GM21528 (cell line): ENCODE results near the gene CLMN.
"Not testable (repeated sequence)": the region's sequence is repeated elsewhere in the genome, so short reads cannot be mapped to it uniquely, and the experiment has no call there.

ENCODE experiments used
- ATAC-seq: cut with Tn5 transposase; IDR thresholded peaks from one replicate; pipeline ENCODE4 v1.9.1; 2021; ENCODE audit warnings: mild to moderate bottlenecking, moderate library complexity; ENCODE audit not compliant: unreplicated experiment, low FRiP score

CLMN gene

DNA sequence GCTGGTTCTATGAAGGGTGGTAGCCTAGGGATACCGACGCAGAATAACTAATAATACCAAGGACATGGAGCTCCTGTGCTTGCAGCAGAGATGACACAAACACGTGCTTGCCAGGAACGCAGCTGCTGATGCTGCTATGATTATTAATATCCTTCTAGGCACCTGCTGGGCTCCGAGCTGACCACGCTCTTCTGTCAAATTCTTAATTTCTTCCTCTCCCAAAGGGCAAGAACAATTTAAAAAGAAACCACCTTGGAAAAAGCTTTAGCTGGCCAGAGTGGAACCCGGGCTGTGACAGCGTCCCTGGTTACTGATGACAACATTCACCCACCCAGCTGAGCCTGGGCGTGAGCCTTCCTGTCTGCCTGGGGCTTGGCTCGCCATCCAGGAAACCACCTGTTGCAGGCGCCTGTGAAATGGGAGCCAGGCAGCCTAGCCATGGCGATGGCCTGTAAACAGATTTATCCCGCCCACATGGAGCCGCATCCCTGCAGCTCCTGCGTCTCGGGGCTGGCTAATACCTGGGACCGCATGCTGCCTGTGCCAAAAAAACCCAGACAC is 28.8 kb downstream of the CLMN start:
- ATAC-seq: no peak

DNA sequence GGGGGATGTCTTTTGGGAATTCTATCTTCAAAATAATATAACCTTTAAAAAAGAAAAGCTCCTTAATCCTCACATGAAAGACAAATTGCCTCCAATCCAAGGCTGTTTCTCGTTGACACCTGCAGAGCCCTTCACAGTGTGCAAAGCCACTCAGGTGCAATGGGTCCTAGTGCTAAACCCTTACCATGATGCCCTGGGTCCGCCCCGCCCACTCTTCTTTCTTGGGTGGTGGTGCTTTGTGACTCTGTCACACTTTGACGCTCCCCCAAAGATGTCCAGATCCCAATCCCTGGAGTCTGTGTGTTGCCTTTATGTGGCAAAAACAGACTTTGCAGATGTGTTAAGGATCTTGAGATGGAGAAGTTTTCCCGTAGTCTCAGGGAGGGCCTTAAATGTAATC is 29.7 kb downstream of the CLMN start:
- ATAC-seq: no peak

DNA sequence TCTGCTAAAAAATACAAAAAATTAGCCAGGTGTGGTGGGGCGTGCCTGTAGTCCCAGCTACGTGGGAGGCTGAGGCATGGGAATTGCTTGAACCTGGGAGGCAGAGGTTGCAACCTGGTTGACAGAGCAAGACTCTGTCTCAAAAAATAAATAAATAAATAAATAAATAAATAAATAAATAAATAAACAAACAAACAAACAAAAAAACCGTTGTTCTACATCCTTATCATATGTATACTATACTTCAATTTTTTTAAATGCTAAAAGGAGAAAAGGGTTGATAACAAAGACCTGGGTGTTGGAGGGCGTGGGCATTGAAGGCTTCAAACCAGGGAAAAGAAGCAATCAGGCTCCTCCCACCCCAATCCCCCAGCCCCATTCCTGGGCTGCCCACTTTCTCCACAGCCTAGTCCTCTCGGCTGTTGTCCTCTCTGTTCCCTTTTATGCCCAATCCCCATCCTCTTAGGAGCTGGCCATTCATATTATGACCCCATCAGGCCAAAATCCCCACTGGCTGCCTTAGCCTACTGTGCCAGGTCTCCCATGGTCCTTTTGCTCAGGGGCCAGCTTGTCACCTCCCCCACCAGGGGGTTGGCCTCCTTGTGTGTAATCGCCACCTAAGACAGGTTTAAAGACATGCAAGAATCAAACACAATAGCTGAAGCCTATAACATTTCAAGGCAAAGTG is 30.2 kb downstream of the CLMN start:
- no peak for ATAC-seq

DNA sequence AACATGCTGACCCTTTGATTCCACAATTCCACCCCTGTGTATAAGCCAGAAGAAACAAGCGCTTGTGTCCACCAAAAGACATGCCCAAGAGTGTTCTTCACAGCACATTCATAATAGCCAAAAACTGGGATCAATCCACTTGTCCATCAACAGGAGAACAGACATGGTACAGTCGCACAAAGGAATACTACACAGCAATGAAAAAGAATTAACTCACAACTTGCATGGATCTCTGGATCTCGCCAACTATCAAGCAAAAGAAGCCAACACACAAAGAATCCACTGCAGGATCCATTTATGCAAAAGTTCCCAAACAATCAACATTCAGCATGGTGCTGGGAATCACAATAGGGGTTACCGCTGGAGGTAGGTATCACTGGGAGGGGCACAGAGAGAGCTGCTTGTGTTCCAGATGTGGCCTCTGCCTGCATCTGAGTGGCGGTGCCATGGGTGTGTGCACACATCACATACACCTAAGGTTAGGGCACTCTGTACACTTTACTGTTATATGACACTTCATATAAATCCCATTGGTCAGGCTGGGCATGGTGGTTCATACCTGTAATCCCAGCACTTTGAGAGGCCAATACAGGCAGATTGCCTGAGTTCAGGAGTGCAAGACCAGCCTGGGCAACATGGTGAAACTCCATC is 30.9 kb downstream of the CLMN start:
- no peak for ATAC-seq

DNA sequence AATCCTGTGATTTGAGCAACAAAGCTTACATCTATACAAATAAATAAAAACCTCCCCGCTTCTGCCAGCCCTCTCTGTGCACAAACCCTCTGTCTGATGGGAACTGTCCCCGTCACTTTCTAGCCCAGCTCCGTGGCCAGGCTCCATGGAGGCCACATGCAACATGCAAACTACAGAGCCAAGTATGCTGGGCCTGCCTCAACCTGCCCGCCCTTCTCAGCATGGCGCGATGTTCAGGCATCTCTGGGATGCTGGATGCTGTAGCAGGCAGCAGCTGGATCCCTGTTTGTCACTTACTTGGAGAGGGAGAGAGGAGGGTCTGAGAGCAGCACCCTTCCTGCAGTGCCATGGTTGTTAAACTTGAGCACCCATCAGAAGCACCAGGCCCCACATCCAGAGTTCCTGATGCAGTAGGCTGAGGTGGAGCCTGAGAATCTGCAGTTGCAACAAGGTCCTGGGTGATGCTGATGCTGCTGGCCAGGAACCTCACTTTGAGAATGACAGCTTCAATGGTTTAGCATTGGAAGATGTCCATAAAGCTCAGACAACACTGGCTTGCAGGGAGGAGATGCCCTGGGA is 32.4 kb downstream of the CLMN start:
- no peak for ATAC-seq

DNA sequence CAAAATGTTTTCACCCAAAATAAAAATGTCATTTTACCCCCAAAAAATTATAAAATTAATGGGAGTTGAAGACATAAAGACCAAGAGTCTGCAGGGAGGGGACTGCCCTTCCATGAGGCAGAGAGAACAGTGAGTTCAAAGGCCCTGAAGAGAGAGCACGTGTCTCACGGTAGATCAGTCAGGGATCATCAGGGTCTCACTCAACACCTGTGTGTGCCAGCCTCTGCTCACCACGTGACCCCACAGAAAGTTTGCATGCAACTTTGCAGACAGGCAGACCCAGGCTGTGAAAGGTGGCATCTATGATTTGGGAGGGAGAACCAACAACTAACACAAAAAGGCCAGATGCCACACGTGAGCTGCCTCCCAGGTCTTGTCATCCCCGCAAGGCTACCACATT is 33.1 kb downstream of the CLMN start:
- ATAC-seq: no peak

DNA sequence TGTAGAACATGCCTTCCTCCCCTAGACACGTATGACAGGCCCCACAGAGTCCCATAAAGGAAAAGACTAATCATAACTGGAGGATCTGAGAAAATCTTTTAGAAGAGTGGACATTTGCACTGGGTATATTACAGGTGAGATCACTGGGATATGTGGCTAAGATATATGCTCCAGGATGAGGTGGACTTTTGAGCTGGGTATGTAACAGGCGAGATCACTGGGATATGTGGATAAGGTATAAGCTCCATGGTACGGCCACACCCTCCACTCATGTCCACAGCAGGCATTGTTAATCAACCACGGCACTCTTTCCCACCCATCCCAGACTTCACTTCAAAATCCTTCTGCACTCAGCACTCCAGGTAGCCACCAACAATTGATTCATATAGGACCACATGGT is 34.1 kb downstream of the CLMN start:
- no peak for ATAC-seq

DNA sequence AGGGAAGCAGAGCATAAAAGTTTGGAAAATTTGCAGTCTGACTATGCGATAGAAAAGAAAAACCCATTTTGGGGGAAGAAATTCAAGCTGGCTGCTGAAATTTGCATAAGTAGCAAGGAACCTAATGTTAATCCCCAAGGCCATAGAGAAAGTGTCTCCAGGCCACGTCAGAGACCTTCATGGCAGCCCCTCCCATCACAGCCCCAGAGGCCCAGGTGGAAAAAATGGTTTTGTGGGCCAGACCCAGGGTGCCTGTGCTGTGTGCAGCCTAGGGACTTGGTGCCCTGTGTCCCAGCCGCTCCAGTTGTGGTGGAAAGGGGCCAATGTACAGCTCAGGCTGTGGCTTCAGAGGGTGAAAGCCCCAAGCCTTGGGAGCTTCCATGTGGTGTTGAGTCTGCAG is 35.9 kb downstream of the CLMN start:
- not testable (repeated sequence) for ATAC-seq

DNA sequence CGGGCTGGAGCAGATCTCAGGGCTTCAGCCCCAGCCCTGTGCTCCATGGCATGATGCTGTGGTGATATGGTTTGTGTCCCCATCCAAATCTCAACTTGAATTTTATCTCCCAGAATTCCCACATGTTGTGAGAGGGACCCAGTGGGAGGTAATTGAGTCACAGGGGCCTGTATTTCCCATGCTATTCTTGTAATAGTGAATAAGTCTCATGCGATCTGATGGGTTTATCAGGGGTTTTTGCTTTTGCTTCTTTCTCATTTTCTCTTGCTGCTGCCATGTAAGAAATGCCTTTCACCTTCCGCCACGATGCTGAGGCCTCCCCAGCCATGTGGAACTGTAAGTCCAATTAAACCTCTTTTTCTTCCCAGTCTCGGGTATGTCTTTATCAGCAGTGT is 36.7 kb downstream of the CLMN start:
- ATAC-seq: not testable (repeated sequence)

DNA sequence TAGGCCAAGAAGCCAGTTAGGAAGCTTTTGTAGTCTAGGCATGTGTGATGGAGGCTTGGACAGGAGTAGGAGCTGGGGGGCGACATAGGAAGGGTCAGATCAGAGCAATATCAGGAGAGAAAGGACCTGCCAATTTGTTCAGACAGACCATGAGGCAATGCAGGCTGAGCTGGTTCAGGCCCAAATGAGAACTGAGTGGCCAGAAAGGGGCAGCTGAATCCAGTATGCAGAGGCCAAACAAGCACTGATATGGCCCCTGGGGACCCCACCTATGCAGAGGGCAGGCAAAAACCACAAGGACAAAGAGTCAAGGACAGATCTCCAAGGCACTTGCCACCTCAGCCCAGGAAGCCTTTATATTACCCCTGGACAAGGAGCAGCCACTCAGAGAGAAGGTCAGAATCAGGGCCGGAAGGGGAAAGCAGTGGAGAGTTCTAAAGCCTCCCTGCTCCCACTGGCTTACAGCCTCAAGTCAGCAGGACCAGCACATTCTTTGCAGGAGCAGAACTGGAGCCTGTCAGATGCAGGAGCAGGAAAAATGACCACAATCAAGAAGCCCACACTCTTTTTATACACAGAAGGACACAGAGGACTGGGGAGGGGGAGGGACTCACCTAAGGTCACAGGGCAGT is 37.2 kb downstream of the CLMN start:
- no peak for ATAC-seq

DNA sequence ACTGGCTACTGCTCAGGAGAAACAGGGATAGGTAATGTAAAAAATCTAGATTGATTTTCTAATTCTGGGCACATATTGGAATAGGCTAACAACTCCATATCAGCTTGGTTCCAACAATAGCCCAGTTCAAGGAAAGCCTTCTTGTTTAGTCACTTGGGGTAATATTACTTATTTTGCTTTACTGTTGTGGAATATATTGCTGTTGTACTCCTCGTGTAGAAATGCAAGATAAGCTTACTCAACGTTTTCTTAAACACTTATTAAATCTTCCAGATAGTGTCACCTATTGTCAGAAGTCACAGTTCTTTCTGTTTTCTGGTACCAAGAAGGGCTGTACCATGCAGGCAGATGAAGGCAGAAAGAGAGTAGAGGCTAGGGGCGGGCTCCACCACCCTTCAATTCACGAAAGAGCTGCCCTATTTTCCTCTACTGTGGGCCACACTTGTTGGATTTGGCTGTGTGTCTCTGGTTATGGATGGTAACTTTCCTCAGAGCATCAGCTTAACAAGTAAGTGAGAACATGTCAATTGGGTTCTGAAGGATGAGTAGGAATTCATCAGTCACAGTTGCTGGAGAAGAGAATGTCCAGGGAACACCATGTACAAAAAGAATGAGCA is 38.0 kb downstream of the CLMN start:
- no peak for ATAC-seq

DNA sequence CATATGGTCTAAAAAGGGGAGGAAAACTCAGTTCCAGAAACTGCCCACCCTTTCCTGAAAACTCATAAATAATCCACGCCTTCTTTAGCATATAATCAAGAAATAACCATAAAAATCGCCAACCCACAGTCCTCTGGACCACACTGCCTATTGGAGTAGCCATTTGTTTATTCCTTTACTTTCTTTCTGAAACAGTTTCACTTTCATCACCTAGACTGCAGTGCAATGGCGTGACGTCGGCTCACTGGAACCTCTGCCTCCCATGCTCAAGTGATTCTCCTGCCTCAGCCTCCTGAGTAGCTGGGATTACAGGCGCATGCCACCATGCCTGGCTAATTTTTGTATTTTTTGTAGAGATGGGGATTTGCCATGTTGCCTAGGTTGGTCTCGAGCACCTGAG is 44.2 kb downstream of the CLMN start:
- no peak for ATAC-seq

DNA sequence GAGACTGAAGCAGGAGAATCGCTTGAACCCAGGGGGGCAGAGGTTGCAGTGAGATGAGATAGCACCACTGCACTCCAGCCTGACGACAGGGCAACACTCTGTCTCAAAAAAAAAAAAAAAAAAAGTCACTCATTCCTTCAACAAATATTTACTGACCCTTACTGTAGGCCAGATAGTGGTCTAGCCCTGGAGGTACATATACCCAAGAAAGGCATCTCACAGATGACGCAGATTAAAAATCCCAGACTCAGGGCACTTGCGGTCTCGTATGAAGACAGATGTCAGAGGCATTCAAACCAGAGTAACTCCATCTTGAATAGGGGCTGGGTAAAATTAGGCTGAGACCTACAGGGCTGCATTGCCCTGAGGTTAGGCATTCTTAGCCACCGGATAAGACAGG is 44.8 kb downstream of the CLMN start:
- no peak for ATAC-seq

DNA sequence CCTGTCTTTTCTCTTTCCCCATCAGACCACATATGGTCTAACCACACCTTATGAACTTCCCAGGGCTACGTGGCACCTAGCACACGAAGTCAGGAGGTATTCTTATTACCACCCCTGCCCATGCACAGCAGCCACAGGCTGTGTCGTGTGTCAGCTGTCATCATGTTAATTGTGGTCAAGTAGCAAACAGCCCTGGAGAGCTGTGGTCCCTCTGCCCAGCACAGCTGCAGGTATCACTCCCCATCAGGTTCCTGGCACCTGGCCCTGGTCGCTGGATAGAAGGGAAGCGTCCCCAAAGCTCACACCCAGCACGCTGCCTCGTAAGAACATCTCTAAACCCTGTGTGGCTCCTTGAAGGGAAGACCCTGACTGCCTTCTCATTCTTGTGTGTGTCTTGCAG is 45.4 kb downstream of the CLMN start:
- no peak for ATAC-seq

DNA sequence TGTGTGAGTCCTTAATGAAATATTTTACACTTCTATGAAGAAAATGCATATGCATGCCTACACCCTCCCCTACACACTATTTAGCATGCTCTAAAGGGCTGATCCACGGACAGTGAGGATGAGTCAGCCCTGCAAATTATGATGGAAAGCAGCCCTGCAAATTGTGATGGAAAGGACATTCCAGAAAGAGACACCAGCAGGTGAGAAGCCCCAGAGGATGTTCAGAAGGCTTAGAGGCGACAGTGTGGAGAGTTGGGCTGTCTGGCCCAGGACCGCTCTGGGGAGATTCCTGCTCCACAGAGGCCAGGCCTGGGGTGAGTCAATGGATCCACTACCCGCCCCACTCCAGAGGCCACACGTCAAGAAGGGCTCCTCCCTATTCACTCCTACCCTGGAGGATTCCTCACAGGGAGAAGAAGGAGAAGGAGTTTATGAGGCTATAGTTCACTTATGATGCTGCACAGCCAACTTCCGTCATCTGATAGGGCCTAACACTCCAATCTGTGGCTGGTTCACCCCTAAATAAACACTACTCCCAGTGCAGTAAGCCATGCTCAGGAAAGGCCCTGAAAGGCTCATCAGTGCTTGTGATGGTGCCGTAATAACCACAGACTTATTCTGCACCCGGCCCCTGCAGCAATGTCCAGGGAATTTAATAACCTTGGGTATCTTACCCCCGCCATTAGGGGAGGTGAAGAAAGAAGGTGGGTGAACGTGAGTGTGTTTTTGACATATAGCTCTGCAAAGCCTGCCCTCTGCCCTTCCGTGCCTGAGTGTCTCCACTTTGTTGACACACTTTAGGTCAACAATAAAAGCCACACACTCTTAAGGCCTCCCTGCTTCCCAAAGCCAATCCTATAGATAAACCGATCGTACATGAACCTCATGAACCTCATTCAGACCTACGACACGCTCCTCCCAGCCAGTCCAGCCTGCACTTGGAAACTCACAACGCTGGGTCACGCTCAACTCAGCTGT is 46.4 kb downstream of the CLMN start:
- ATAC-seq: no peak

DNA sequence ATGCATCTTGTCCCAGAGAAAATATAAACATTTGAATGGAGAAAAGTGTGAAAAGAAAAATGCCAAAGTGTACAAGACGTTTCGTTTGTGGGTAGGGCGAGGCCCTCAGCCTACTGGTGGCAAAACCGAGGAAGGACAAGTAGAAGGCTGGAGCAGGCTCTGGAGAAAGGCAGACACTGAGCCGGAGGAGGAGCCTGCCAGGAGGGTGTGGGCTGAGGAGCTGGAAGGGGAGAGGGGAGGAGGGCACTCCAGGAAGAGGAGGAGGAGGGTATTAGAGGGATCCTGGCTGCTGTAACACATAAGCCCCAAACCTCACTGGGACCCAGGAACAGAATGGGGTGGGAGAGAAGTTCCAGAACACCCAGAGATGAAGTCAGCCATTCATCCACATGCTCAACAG is 47.7 kb downstream of the CLMN start:
- no peak for ATAC-seq

DNA sequence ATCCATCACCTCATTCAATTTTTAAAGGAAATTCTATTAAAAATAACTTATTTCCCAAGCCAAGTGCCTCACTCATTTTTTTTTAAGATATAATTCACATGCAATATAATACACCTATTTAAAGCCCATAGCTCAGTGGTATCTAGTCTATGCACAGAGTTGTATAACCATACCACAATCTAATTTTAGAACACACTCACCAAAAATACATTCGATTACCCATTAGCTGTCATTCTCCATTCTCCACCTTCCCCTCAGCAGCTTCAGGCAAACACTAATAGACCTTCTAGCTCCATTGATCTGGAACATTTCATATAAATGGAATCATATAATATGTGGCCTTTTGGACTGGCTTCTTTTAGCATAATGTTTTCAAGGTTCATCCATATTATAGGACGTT is 49.5 kb downstream of the CLMN start:
- ATAC-seq: no peak

DNA sequence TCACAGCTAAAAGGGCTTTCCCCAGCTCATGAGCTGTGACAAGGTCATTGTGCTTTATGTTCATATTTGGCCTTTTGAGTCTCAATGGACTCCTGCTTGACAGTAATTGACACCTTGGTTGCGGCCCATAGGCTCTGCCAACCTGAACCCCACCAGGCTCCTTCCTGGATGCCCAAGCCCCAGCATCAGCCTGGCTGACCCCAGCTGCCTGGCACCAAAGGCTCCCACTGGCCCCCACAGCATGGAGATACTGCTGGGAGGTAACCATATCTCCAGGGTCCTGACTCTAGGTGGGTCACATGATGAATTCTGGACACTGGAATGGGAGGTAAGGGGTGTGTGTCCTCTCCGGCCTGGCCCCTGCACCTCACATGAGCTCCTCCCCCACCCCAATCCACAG is 50.2 kb downstream of the CLMN start:
- ATAC-seq: no peak

DNA sequence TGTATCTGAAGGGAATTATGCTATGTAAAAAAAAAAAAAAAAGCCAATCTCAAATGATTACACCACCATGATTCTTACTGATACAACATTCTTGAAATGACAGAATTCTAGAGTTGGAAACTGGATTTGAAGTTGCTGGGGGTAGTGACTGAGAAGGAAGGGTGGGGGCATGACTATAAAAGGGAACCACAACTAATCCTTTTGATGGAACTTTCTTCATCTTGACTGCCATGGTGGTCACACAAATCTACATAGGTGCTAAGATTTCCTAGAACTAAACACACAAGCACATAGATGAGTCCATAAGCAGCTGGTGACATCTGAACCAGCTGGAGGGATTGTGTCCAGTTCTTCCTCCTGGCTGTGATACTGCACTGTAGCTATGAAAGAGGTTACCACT is 51.4 kb downstream of the CLMN start:
- no peak for ATAC-seq

DNA sequence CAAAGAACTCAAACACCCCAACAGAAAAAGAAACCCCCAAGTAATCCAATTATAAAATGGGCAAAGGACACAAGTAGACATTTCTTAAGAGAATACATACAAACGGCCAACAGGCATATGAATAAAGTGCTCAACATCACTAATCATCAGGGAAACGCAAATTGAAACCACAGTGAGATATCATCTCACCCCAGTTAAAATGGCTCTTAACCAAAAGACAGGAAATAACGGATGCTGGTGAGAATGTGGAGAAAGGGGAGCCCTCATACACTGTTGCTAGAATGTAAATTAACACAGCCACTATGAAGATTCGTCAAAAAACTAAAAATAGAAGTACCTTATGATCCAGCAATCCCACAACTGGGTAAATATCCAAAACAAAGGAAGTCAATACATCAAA is 52.4 kb downstream of the CLMN start:
- no peak for ATAC-seq
